ENCODE data around the gene OR2K2. TPM values are rescaled to one million over a fixed set of nuclear protein-coding genes. Genes with fewer than 3 reads are reported as not detected.
"Not testable (repeated sequence)": the region's sequence is repeated elsewhere in the genome, so short reads cannot be mapped to it uniquely, and the experiment has no call there.

The OR2K2 gene
- total RNA-seq, 2 donors from 2014 or later = not detected

DNA sequence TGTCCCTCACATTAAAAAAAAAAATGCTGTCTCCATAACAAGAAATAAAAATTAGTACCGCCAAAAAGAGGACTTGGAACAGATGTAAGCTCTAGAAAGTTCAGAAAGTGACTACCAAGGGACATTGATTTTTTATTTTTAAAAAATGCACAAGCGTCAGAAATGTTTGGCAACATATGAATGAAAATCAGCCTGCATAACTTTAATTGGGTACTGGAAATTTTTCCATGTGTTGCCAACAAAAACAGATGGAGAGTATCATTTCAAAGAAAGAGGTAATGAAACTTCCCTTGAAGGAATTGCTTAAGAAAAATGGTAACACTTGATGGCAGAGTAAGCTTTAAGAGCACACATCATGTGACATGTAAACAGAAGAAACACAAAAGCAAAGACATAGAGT is 47.2 kb downstream of the OR2K2 start:
- WGBS, 2 experiments (ENCODE audit: insufficient coverage in 1 of 2, insufficient read length in 1 of 2) = 94% methylated on average over 2 of the region's 2 CpGs
- peaks cover 2% of the 10 kb centered on the region for H3K27me3 Mint-ChIP-seq (ENCODE audit: insufficient read depth)
- no peaks in the 10 kb centered on the region for H3K36me3 Mint-ChIP-seq (ENCODE audit: low read depth)
- no peaks in the 10 kb centered on the region for H3K36me3 ChIP-seq (ENCODE audit: control insufficient read depth, insufficient read depth, low read length)
- no peak overlapping the region for H3K4me3 Mint-ChIP-seq
- no peak for DNase-seq
- no peak overlapping the region for H3K9ac ChIP-seq (ENCODE audit: extremely low read depth, low read length, poor library complexity, severe bottlenecking)
- H3K4me3 ChIP-seq (ENCODE audit: low read length) = no peak overlapping the region
- no peaks in the 10 kb centered on the region for H3K4me1 ChIP-seq (ENCODE audit: control insufficient read depth, insufficient read depth, low read length)
- H3K27ac ChIP-seq (ENCODE audit: low read depth, low read length) = no peak overlapping the region
- H3K9me3 ChIP-seq (ENCODE audit: control insufficient read depth, low read length) = no peaks in the 10 kb centered on the region
- no peak overlapping the region for H3K27ac Mint-ChIP-seq
- H3K9me3 Mint-ChIP-seq = no peaks in the 10 kb centered on the region
- peaks cover 5% of the 10 kb centered on the region for H3K4me1 Mint-ChIP-seq
- TF ChIP-seq CTCF (conservative IDR thresholded peaks at IDR 0.05) = no peak
- H3K27me3 ChIP-seq (ENCODE audit: control insufficient read depth, insufficient read depth, low read length, poor library complexity, severe bottlenecking) = no peaks in the 10 kb centered on the region

DNA sequence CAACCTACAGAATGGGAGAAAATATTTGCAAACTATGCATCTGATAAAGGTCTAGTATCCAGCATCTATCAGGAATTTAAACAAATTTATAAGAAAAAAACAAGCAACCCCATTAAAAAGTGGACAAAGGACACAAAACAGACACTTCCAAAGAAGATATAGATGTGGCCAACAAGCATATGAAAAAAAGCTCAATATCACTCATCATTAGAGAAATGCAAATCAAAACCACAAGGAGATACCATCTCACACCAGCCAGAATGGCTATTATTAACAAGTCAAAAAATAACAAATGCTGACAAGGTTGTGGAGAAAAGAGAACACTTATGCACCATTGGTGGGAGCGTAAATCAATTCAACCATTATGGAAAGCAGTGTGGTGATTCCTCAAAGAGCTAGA is 49.2 kb downstream of the OR2K2 start:
- H3K27ac Mint-ChIP-seq; H3K9ac ChIP-seq (ENCODE audit: extremely low read depth, low read length, poor library complexity, severe bottlenecking); H3K9me3 Mint-ChIP-seq; H3K27me3 ChIP-seq (ENCODE audit: control insufficient read depth, insufficient read depth, low read length, poor library complexity, severe bottlenecking); H3K4me1 Mint-ChIP-seq; H3K4me3 ChIP-seq (ENCODE audit: low read length); H3K9me3 ChIP-seq (ENCODE audit: control insufficient read depth, low read length); H3K4me3 Mint-ChIP-seq; H3K36me3 ChIP-seq (ENCODE audit: control insufficient read depth, insufficient read depth, low read length); DNase-seq; H3K27me3 Mint-ChIP-seq (ENCODE audit: insufficient read depth); H3K27ac ChIP-seq (ENCODE audit: low read depth, low read length); H3K36me3 Mint-ChIP-seq (ENCODE audit: low read depth); H3K4me1 ChIP-seq (ENCODE audit: control insufficient read depth, insufficient read depth, low read length): not testable (repeated sequence)
- WGBS, 2 experiments (ENCODE audit: insufficient coverage in 1 of 2, insufficient read length in 1 of 2) = 100% methylated on average over 1 of the region's 1 CpG; no CpG with 5 or more reads in 1 of the 2 experiments

Other genes with a start within 250 kb of the OR2K2 start
- 10 to 100 TPM; 54.7 to 65.5 TPM for gene ECPAS, start 154.2 kb upstream of the OR2K2 start, total RNA-seq
- gene ZNF483, start 195.0 kb upstream of the OR2K2 start, total RNA-seq = 10 to 100 TPM; 20.9 to 21.0 TPM

Data from endodermal cell (in vitro differentiated cells).